Muscle of leg (tissue), 11 donors: ENCODE measurements around the gene MAPK8IP1. TPM values are rescaled to one million over a fixed set of nuclear protein-coding genes. Genes with fewer than 3 reads are reported as not detected.

ENCODE experiments used
- DNase-seq: peaks from one replicate; pipeline ENCODE4 v3.0.0; 2013
- H3K27ac ChIP-seq: one replicate; pipeline ENCODE4 v1.5.1; 2013; ENCODE audit warnings: mild to moderate bottlenecking, low read length, control low read depth
- H3K27me3 ChIP-seq: one replicate; pipeline ENCODE4 v1.6.1; 2013; ENCODE audit warnings: low read length; ENCODE audit not compliant: control insufficient read depth, insufficient read depth
- H3K36me3 ChIP-seq: one replicate; pipeline ENCODE4 v1.6.1; 2013; ENCODE audit warnings: low read length; ENCODE audit not compliant: control insufficient read depth, insufficient read depth
- H3K4me1 ChIP-seq: one replicate; pipeline ENCODE4 v1.6.1; 2013; ENCODE audit warnings: low read length; ENCODE audit not compliant: control insufficient read depth, insufficient read depth
- H3K4me3 ChIP-seq: one replicate; pipeline ENCODE4 v1.5.1; 2013; ENCODE audit warnings: low read length, control low read depth
- H3K9me3 ChIP-seq: replicated peaks from 2 replicates; pipeline ENCODE4 v1.6.1; 2013; ENCODE audit warnings: low read depth, low read length; ENCODE audit not compliant: control insufficient read depth
- WGBS: methylation state at CpG from one replicate; pipeline ENCODE4 v1.1.5; 2013; ENCODE audit warnings: missing lambda C conversion rate; ENCODE audit not compliant: insufficient coverage; 5-methylcytosine and 5-hydroxymethylcytosine counted together
- polyA plus RNA-seq, 8 donors: library from polyadenylated mRNA; unstranded; fragments of 120-200 nt; gene quantifications; one replicate each; pipeline versions ENCODE4 v1.2.1 to v1.2.3, GENCODE V29; 2013; ENCODE audit warnings: inconsistent platforms in 1 of 8, low replicate concordance in 1 of 8; ENCODE audit not compliant: insufficient read length in 8 of 8, insufficient read depth in 1 of 8
- total RNA-seq: library from RNA; stranded (reverse); fragments of 120-200 nt; gene quantifications from one replicate; pipeline ENCODE4 v1.2.4, GENCODE V29; 2013

Gene MAPK8IP1
- total and polyA plus RNA-seq, 9 donors: 26.5 to 54.3 (median 35.0) TPM

DNA sequence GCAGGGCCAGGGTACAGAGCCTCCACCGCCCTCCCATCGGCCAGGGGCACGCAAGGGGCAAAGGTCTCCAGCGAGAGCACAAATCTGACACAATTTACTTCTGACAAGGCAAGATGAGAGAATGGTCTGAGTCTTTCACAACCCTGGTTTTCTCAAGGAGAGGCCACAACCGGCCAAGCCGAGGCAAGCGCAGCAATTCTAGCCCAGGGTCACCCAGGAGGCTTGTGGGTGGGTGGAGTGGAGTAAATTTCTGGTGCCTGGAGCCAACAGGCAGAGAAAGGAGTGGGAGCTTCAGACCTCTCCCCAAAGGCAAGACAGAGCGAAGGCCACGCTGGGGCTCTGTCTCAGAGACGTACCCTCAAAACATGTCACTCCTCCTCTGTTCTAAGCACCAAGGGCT, 46.3 kb downstream of the MAPK8IP1 start:
- DNase-seq: no peak
- Histone ChIP-seq H3K27ac (no peak overlapping the region), H3K27me3 (no peaks in the 10 kb centered on the region), H3K4me1 (peaks cover 3% of the 10 kb centered on the region), H3K4me3 (no peak overlapping the region), H3K36me3 (peaks cover 51% of the 10 kb centered on the region), H3K9me3 (no peaks in the 10 kb centered on the region)
- 84% methylated on average over 6 of the region's 10 CpGs for WGBS

DNA sequence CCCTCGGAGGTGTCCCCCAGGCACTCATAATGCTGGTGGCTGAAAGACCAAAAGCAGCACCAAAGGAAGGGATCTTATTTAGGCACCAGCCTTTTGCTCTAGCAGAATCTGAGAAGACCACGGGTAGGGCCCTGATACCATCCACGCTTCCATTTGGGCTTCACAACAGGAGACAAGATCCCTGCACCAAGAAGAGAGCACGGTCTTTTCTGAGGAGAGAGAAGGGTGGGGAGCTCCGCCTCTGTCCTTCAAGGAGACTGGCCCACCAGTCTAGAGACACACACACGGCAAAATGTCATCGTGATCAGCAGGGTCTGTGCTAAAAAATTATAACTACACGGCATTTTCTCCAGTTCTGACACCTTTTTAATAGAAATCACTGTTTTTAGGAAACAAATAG, 46.8 kb downstream of the MAPK8IP1 start:
- Histone ChIP-seq H3K9me3 (no peaks in the 10 kb centered on the region), H3K27me3 (no peaks in the 10 kb centered on the region), H3K4me1 (peaks cover 3% of the 10 kb centered on the region), H3K27ac (no peak overlapping the region), H3K4me3 (no peak overlapping the region), H3K36me3 (peaks cover 56% of the 10 kb centered on the region)
- WGBS: 90% methylated on average over 3 of the region's 8 CpGs
- no peak for DNase-seq

DNA sequence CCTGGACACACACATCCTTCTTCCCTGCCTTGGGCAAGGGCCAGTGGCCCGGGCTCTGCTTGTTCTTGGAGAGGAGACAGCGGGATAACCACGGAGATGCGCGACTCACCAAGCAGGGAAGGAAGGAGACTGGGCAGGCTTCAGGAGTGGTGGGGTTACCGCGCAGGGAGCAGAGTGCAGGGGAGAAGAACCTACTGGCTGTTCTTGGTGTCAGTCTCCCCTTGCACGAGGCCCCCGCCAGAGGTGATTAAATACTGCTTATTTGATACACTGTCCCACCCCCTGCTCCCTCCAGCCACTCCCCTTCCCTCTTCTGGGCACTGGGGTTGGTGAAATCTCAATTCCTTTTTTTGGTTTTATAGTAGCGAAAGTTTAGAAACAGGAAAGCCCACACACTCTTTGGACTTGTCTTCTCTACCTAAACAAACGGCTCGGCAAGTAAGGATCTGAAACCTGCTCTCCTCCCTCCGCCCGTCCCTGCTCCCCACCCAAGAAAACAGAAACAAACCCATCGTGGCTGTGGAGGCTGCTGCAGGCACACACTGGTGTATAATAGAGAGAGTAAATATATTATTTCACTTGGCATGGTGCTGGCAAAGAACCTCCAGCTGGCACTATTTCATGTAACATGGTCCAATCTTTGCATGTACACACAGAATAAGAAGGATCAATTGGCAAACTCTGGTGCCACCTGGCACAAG, 47.8 kb downstream of the MAPK8IP1 start:
- WGBS: 85% methylated on average over 7 of the region's 15 CpGs
- H3K9me3 ChIP-seq: no peaks in the 10 kb centered on the region
- H3K27me3 ChIP-seq: no peaks in the 10 kb centered on the region
- H3K4me3 ChIP-seq: no peak overlapping the region
- no peak overlapping the region for H3K27ac ChIP-seq
- peaks cover 63% of the 10 kb centered on the region for H3K36me3 ChIP-seq
- DNase-seq: no peak
- peaks cover 3% of the 10 kb centered on the region for H3K4me1 ChIP-seq

DNA sequence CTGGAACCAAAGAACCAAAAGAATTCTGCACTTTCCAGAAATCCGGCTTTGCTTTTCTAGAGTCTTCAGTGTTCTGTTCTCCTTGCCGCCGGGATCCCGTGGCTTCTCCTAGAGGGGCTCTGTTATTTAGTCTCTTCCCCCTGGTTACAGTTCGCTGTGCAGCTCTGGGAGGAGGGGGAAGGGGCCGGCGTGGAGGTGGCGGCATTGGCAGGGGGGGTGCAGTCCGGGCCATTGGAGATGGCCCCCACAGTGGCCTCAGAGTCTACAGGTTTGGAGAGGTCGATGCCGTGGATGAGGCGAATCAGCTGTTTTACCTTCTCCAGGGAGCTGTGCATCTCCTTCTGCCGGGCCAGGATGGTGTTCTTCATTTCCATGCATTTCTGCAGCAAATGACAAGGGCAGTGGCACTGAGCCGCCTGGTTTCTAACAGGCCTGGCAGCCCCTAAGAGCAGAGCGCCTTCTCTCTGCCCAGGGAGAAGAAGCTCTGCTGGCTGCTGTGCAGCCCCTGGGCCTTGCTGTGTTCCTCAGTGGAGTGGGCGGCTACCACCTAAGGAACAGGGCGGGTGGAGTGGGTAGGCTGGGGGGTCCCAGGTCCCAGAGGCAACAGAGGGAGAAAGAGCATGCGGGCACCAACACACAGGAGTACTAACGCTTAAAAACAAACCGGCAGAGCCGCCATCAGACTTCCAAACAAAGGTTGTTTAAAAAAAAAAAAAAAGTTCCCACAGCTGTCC, 48.6 kb downstream of the MAPK8IP1 start:
- Histone ChIP-seq H3K27ac (no peak overlapping the region), H3K27me3 (no peaks in the 10 kb centered on the region), H3K4me3 (no peak overlapping the region), H3K36me3 (peaks cover 65% of the 10 kb centered on the region), H3K4me1 (peaks cover 3% of the 10 kb centered on the region), H3K9me3 (no peaks in the 10 kb centered on the region)
- no peak for DNase-seq
- WGBS: 93% methylated on average over 17 of the region's 21 CpGs

DNA sequence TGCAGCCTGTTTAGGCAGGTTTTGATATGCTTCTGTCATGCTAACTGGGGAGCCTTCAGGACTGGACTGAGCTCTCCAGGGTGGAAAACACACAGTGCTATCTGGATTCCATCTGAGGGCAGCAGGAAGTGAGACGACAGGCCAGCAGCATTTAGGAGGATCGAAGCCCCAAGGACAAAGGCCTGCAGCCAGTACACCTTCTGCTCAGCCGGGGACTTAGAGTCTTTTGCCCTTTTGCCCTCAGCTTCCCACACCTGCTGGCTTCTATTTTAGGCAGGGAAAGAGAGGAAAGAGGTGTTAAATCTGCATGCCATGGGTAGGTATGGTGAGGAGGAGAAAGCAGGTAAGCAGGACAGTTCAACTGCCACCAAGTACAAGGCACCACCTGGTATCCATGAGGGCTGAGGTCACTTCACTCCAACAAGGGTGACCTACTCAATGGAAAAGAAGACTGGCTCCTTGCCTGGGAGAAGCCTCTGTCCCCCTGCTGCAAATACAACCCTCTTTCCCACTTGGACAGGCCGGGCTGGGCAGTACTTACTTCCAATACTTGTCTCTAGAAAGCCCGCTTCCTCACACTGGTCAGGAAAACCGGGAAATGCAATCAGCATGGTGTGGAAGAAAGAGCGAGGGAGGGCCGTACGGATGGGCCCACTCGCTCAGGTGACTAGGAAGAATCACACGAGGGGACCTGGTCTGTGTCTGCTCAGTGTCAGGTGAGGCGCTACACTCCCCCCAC, 49.3 kb downstream of the MAPK8IP1 start:
- H3K9me3 ChIP-seq: no peaks in the 10 kb centered on the region
- peaks cover 3% of the 10 kb centered on the region for H3K4me1 ChIP-seq
- no peaks in the 10 kb centered on the region for H3K27me3 ChIP-seq
- no peak overlapping the region for H3K4me3 ChIP-seq
- H3K36me3 ChIP-seq: peaks cover 65% of the 10 kb centered on the region
- no peak for DNase-seq
- WGBS: 77% methylated on average over 10 of the region's 12 CpGs
- H3K27ac ChIP-seq: no peak overlapping the region

DNA sequence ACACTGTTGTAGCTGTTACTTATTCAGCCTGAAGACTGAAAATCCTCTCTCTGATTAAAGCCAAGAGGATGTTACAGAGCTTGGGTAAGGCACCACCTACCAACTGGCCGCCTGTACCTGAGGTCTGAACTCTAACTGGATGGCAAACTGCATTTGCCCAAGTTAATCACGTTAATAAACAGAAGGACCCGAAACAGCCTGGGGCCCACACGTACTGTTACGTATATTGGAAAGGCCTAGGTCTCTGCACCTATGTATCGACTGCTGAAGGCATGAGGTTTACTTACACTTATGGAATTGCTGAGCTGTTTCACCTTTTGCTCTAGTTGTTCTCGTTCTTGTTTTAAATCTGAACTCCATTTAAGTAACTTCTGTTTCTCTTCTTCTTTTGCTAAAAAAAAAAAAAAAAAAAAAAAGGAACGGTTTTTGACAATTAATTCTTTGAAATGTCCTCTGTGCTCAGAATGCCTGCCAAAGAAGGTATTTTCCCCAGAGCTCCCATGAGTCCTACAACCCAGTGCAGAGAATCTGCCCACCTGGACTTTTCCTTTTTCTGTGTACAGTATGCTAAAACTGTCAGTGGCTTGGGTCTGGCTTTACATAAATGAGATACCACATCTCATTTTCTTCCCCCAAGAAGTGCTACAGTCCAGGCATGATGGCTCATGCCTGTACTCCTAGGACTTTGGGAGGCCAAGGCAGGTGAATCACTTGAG, 50.1 kb downstream of the MAPK8IP1 start:
- Histone ChIP-seq H3K36me3 (peaks cover 65% of the 10 kb centered on the region), H3K27ac (no peak overlapping the region), H3K4me1 (no peaks in the 10 kb centered on the region), H3K27me3 (no peaks in the 10 kb centered on the region), H3K4me3 (no peak overlapping the region), H3K9me3 (no peaks in the 10 kb centered on the region)
- DNase-seq: no peak
- 94% methylated on average over 4 of the region's 8 CpGs for WGBS

DNA sequence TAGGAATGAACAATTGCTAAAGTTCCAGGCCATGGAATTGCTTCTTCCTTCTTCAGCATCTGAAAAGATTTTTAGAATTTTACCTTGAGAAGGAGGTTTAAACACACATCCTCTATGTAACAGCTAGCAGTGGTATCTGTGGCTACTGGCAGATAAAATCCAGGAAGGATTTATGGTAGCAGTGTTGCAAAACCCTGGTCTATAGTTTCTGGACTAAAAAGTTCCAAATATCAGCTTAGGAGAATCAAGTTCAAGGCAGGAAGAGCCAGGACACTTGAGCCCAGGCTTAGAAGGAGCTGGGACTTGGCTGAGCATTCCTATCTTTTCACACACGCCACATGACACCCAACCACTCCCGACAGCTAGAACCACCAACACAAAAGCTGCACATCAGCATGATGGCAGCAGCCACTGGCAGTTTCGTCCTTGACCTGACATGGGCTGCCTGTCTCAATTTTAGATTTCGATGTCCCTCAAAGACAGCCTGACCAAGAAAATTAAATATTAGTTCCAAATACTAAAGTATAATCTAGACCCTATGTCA, 51.1 kb downstream of the MAPK8IP1 start:
- Histone ChIP-seq H3K9me3 (no peaks in the 10 kb centered on the region), H3K4me3 (no peak overlapping the region), H3K36me3 (peaks cover 55% of the 10 kb centered on the region), H3K27me3 (no peaks in the 10 kb centered on the region), H3K4me1 (no peaks in the 10 kb centered on the region), H3K27ac (no peak overlapping the region)
- DNase-seq: no peak
- WGBS: 89% methylated on average over 3 of the region's 4 CpGs

DNA sequence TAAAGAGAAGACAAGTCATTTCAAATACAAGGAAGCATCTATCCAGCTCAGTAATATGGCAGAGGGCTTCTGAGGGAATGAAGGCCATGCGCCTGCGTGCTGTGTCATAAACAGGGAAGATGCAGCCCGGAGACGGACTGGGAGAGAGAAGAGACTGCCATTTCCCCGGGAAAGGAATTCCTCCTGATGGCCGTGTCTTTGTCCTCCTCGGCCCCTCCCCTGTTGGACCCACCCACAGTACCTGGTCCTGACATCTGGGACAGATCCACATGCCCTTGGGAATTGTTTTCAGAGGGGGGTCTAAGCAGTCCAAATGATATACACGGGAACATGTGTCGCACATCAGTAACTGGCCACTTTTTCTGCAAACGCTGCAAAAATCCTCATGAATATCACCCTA, 52.5 kb downstream of the MAPK8IP1 start:
- DNase-seq: no peak
- peaks cover 51% of the 10 kb centered on the region for H3K36me3 ChIP-seq
- H3K4me3 ChIP-seq: no peak overlapping the region
- no peaks in the 10 kb centered on the region for H3K27me3 ChIP-seq
- H3K4me1 ChIP-seq: no peaks in the 10 kb centered on the region
- WGBS: 66% methylated on average over 4 of the region's 10 CpGs
- no peaks in the 10 kb centered on the region for H3K9me3 ChIP-seq
- H3K27ac ChIP-seq: no peak overlapping the region

DNA sequence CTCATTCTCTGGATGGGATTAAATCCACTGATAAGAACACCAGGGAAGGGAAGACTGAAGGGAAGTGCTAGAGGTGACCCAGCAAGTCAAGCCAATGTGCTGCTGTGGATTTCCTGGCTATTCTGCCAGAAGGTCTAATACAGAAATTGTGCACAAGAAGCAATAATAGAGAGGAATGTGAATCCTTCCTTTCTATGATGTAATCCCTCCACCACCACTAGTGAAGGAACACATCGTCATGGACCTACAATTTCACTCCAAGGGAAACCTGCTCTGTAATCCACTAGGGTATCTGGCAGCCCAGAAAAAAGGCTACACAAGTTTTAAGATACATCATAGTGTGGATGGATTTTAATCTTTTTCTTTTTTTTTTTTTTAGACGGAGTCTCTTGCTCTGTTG, 54.4 kb downstream of the MAPK8IP1 start:
- DNase-seq: no peak
- peaks cover 43% of the 10 kb centered on the region for H3K36me3 ChIP-seq
- H3K27me3 ChIP-seq: no peaks in the 10 kb centered on the region
- no CpG with 5 or more reads among the region's 2 CpGs for WGBS
- H3K27ac ChIP-seq: no peak overlapping the region
- no peak overlapping the region for H3K4me3 ChIP-seq
- no peaks in the 10 kb centered on the region for H3K4me1 ChIP-seq
- H3K9me3 ChIP-seq: no peaks in the 10 kb centered on the region
